Upper lobe of left lung (tissue), 6 donors: ENCODE results near the gene TFAP2A. TPM values are rescaled to one million over a fixed set of nuclear protein-coding genes. Genes with fewer than 3 reads are reported as not detected.

Source experiments
- ATAC-seq, 2 donors: fragments of 200-7000 bp; cut with Tn5 transposase; one replicate each; pipeline ENCODE4 v1.9.1; 2022; ENCODE audit warnings: mild to moderate bottlenecking in 2 of 2, moderate library complexity in 2 of 2; ENCODE audit not compliant: low FRiP score in 2 of 2
- DNase-seq, 2 donors: peaks; one replicate each; pipeline ENCODE4 v3.0.0-alpha.2; 2019 to 2020
- H3K27ac ChIP-seq, 4 donors: fragments of 200-600 bp; sonication (generic); one replicate each; pipeline ENCODE4 v1.5.1; 2016 to 2019
- H3K27me3 ChIP-seq, 4 donors: fragments of 200-600 bp; sonication (generic); one replicate each; pipeline ENCODE4 v1.5.1; 2017 to 2019
- H3K36me3 ChIP-seq, 4 donors: fragments of 200-600 bp; sonication (generic); one replicate each; pipeline ENCODE4 v1.5.1; 2016 to 2019
- H3K4me1 ChIP-seq, 4 donors: fragments of 200-600 bp; sonication (generic); one replicate each; pipeline ENCODE4 v1.5.1; 2018 to 2019
- H3K4me3 ChIP-seq, 4 donors: fragments of 200-600 bp; sonication (generic); one replicate each; pipeline ENCODE4 v1.5.1; 2017 to 2019; ENCODE audit warnings: mild to moderate bottlenecking in 2 of 4, moderate library complexity in 1 of 4
- H3K9me3 ChIP-seq, 4 donors: fragments of 200-600 bp; sonication (generic); one replicate each; pipeline ENCODE4 v1.5.1; 2018 to 2019
- CTCF ChIP-seq, 6 experiments: fragments of 450-650 bp in 4 of 6; fragments of 200-600 bp in 2 of 6; sonication (generic) in 2 of 6; IDR thresholded peaks; one replicate each; pipeline ENCODE4 v1.5.1; 2016 to 2019; ENCODE audit warnings: antibody characterized with exemption in 6 of 6
- EP300 ChIP-seq, 4 donors: sonication (generic); formaldehyde crosslinking; IDR thresholded peaks; one replicate each; pipeline ENCODE4 v1.5.1; 2017; ENCODE audit warnings: antibody characterized with exemption in 4 of 4, control low read depth in 2 of 4
- POLR2A ChIP-seq, 4 donors: fragments of 450-650 bp; IDR thresholded peaks; one replicate each; pipeline ENCODE4 v1.5.1; 2016 to 2017; ENCODE audit warnings: antibody characterized with exemption in 4 of 4, mild to moderate bottlenecking in 2 of 4
- POLR2AphosphoS5 ChIP-seq, 2 donors: sonication (generic); formaldehyde crosslinking; IDR thresholded peaks; one replicate each; pipeline ENCODE4 v1.5.1; 2017; ENCODE audit warnings: antibody characterized with exemption in 2 of 2
- WGBS, 2 donors: methylation state at CpG; one replicate each; pipeline ENCODE4 v1.1.5; 2017 to 2018; 5-methylcytosine and 5-hydroxymethylcytosine counted together
- total RNA-seq, 6 donors: library from RNA; depleted of rRNA in 4 of 6; stranded (reverse); fragments of >200 nt in 4 of 6; gene quantifications; one replicate each; pipeline versions ENCODE4 v1.1.0 to v1.2.1, GENCODE V29; 2016 to 2021
- donor health status: DM: no; HTN: no; CAD: no; lungs with moderate emphysema.
- donor health status: DM: no; HTN: yes; CAD: no; lungs with severe emphysema.

The TFAP2A gene
- total RNA-seq, 6 donors from 2014 or later, result 0.69 to 7.8 (median 1.1) TPM; not detected in 1

- 46 to 47% methylated on average over 4 of the region's 4 CpGs for WGBS, 2 donors
- peaks cover 0 to 27% (median 12%) of the 10 kb centered on the region in 4 donors for H3K27me3 ChIP-seq
Measured at GRCh38 chr6:10401632-10402223, 13.1 kb downstream of the TFAP2A start.

GRCh38 chr6:10401004-10401536 is 13.8 kb downstream of the TFAP2A start:
- 24 to 28% methylated on average over 9 of the region's 9 CpGs for WGBS, 2 donors
- TF ChIP-seq POLR2AphosphoS5 (IDR thresholded peaks at IDR 0.05), result no peak
- no peak for TF ChIP-seq POLR2A (IDR thresholded peaks at IDR 0.05)
- no peak for TF ChIP-seq CTCF (IDR thresholded peaks at IDR 0.05)
- no peak for TF ChIP-seq EP300 (IDR thresholded peaks at IDR 0.05)
- Histone ChIP-seq H3K9me3 (peaks cover 0 to 12% (median 5%) of the 10 kb centered on the region in 4 donors), H3K27ac (no peak overlapping the region), H3K36me3 (no peaks in the 10 kb centered on the region), H3K4me1 (peaks cover 9 to 15% (median 13%) of the 10 kb centered on the region in 4 donors), H3K27me3 (peaks cover 0 to 32% (median 14%) of the 10 kb centered on the region in 4 donors), H3K4me3 (no peak overlapping the region)
- ATAC-seq, result no peak
- DNase-seq, result no peak

More at GRCh38 chr6:10401632-10402223, 13.1 kb downstream of the TFAP2A start:
- no peak for ATAC-seq
- Histone ChIP-seq H3K36me3 (no peaks in the 10 kb centered on the region), H3K9me3 (peaks cover 0 to 12% (median 5%) of the 10 kb centered on the region in 4 donors), H3K27ac (no peak overlapping the region), H3K4me1 (peaks cover 9 to 15% (median 13%) of the 10 kb centered on the region in 4 donors), H3K4me3 (no peak overlapping the region)
- no peak for DNase-seq
- TF ChIP-seq POLR2AphosphoS5 (IDR thresholded peaks at IDR 0.05) (no peak), EP300 (IDR thresholded peaks at IDR 0.05) (no peak), POLR2A (IDR thresholded peaks at IDR 0.05) (no peak), CTCF (IDR thresholded peaks at IDR 0.05) (no peak)

- Histone ChIP-seq H3K27me3 (peaks cover 0 to 38% (median 17%) of the 10 kb centered on the region in 4 donors), H3K36me3 (no peaks in the 10 kb centered on the region), H3K4me1 (peaks cover 9 to 15% (median 13%) of the 10 kb centered on the region in 4 donors), H3K4me3 (no peak overlapping the region), H3K9me3 (peaks cover 0 to 11% (median 5%) of the 10 kb centered on the region in 4 donors), H3K27ac (no peak overlapping the region)
- WGBS, 2 donors, result 56 to 57% methylated on average over 8 of the region's 8 CpGs
- TF ChIP-seq POLR2A (IDR thresholded peaks at IDR 0.05), result no peak
- no peak for TF ChIP-seq EP300 (IDR thresholded peaks at IDR 0.05)
- TF ChIP-seq POLR2AphosphoS5 (IDR thresholded peaks at IDR 0.05), result no peak
- ATAC-seq, result no peak
- DNase-seq, result no peak
Measured at GRCh38 chr6:10400330-10400729, 14.5 kb downstream of the TFAP2A start.

GRCh38 chr6:10399451-10399850 is 15.4 kb downstream of the TFAP2A start:
- no peak for DNase-seq

GRCh38 chr6:10398446-10399218 is 16.2 kb downstream of the TFAP2A start:
- Histone ChIP-seq H3K4me3 (no peak overlapping the region), H3K27me3 (peaks cover 0 to 40% (median 16%) of the 10 kb centered on the region in 4 donors), H3K9me3 (no peaks in the 10 kb centered on the region), H3K36me3 (no peaks in the 10 kb centered on the region), H3K27ac (no peak overlapping the region), H3K4me1 (peaks cover 3 to 5% (median 4%) of the 10 kb centered on the region in 4 donors)
- ATAC-seq (no peak), DNase-seq (peak in 1 of 2 donors; percentile 69)
- TF ChIP-seq POLR2A (IDR thresholded peaks at IDR 0.05) (no peak), POLR2AphosphoS5 (IDR thresholded peaks at IDR 0.05) (no peak), CTCF (IDR thresholded peaks at IDR 0.05) (no peak), EP300 (IDR thresholded peaks at IDR 0.05) (no peak)
- 41 to 46% methylated on average over 18 to 20 of the region's 20 CpGs for WGBS, 2 donors

More at GRCh38 chr6:10399451-10399850, 15.4 kb downstream of the TFAP2A start:
- Histone ChIP-seq H3K36me3 (no peaks in the 10 kb centered on the region), H3K4me3 (no peak overlapping the region), H3K4me1 (peaks cover 6 to 11% (median 9%) of the 10 kb centered on the region in 4 donors), H3K27me3 (peaks cover 0 to 37% (median 17%) of the 10 kb centered on the region in 4 donors), H3K9me3 (peaks cover 0 to 2% (median under 1%) of the 10 kb centered on the region in 4 donors), H3K27ac (no peak overlapping the region)
- no peak for TF ChIP-seq EP300 (IDR thresholded peaks at IDR 0.05)
- ATAC-seq, result no peak
- WGBS, 2 donors, result 84 to 93% methylated on average over 2 of the region's 2 CpGs
